HUES6 (cell line): ENCODE data around the gene KIF26A.

ENCODE experiments used
- H3K27ac ChIP-seq: 2 replicates; pipeline ENCODE4 v1.7.0; 2013; ENCODE audit warnings: low read depth, mild to moderate bottlenecking, low read length, inconsistent platforms
- H3K27me3 ChIP-seq: 2 replicates; pipeline ENCODE4 v1.6.1; 2013; ENCODE audit warnings: low read length; ENCODE audit not compliant: control insufficient read depth, insufficient read depth
- H3K36me3 ChIP-seq: 2 replicates; pipeline ENCODE4 v1.6.1; 2013; ENCODE audit warnings: low read length; ENCODE audit not compliant: control insufficient read depth, insufficient read depth
- H3K4me1 ChIP-seq: 2 replicates; pipeline ENCODE4 v1.6.1; 2013; ENCODE audit warnings: low read length; ENCODE audit not compliant: control insufficient read depth, insufficient read depth
- H3K4me3 ChIP-seq: 2 replicates; pipeline ENCODE4 v1.5.1; 2013; ENCODE audit warnings: low read depth, low read length
- H3K9ac ChIP-seq: one replicate; pipeline ENCODE4 v1.6.1; 2013; ENCODE audit warnings: mild to moderate bottlenecking, low read length
- H3K9me3 ChIP-seq: 2 replicates; pipeline ENCODE4 v1.6.1; 2013; ENCODE audit warnings: low read depth, low read length; ENCODE audit not compliant: control insufficient read depth, insufficient read depth

Gene KIF26A

DNA sequence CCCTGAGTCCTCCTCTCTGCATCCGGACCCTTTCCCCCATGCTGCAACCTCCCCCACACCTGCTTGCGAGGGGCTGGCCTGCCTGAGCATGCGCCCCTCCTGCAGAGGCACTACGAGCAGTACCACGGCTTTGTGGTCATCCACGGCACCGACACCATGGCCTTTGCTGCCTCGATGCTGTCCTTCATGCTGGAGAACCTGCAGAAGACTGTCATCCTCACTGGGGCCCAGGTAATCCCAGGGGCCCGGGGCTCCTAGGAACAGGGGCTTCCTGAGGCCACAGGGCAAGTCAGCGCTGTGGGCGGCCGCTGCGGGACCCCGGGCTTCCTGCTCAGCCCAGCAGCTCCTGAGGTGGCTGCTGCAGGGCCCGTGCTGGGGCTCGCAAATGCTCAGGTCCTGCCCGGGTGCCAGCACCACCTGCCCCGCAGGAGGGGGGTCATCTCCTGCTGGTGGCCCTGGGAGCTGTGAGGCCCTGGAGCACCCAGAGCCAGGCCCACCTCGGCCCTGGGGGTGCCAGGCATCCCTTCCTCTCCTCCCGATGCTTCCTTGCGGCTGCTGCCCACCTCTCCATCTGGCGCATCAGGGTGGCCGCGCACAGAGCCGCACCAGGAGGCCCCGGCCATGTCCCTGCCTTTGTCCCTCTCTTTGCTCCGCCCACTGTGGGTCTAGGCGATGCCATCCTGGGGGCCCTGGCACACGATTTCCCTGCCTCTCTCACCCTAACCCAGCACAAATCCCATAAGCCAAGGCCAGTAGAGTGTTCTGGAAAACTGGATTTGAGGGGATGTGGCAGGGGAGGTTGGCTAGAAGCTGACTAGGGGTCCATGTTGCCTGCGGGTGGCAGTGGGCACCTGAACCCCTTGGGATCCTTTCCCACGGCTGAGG, 42.7 kb upstream of the KIF26A start:
- Histone ChIP-seq H3K9ac (no peak overlapping the region), H3K9me3 (no peaks in the 10 kb centered on the region), H3K36me3 (no peaks in the 10 kb centered on the region), H3K4me1 (peaks cover 18% of the 10 kb centered on the region), H3K27ac (no peak overlapping the region), H3K4me3 (no peak overlapping the region), H3K27me3 (0 out of 2 replicates have a peak, but pooled peaks cover 3% of the 10 kb centered on the region)

DNA sequence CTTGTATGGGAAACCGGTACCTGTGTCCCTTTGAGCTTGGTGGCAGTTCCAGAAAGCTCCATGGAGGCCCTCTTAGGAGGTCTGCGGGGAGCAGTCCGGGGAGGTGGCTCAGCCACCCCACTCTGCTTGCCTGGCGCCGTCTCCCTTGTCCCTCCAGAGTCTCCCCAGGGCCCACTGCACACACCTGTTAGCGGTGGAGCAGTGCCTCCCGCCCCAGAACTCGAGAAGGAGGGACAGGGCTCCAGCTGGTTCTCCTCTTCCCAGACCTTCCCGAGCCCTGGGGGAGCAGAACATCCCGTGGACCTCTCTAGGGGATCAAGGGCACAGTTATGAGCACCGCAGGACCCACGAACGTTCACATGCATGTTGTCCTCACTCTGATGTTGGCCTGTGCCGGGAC, 42.1 kb upstream of the KIF26A start:
- peaks cover 14% of the 10 kb centered on the region for H3K4me1 ChIP-seq
- H3K27ac ChIP-seq, result no peak overlapping the region
- no peaks in the 10 kb centered on the region for H3K9me3 ChIP-seq
- H3K36me3 ChIP-seq, result no peaks in the 10 kb centered on the region
- 0 out of 2 replicates have a peak, but pooled peaks cover 3% of the 10 kb centered on the region for H3K27me3 ChIP-seq
- H3K9ac ChIP-seq, result no peak overlapping the region
- H3K4me3 ChIP-seq, result no peak overlapping the region

DNA sequence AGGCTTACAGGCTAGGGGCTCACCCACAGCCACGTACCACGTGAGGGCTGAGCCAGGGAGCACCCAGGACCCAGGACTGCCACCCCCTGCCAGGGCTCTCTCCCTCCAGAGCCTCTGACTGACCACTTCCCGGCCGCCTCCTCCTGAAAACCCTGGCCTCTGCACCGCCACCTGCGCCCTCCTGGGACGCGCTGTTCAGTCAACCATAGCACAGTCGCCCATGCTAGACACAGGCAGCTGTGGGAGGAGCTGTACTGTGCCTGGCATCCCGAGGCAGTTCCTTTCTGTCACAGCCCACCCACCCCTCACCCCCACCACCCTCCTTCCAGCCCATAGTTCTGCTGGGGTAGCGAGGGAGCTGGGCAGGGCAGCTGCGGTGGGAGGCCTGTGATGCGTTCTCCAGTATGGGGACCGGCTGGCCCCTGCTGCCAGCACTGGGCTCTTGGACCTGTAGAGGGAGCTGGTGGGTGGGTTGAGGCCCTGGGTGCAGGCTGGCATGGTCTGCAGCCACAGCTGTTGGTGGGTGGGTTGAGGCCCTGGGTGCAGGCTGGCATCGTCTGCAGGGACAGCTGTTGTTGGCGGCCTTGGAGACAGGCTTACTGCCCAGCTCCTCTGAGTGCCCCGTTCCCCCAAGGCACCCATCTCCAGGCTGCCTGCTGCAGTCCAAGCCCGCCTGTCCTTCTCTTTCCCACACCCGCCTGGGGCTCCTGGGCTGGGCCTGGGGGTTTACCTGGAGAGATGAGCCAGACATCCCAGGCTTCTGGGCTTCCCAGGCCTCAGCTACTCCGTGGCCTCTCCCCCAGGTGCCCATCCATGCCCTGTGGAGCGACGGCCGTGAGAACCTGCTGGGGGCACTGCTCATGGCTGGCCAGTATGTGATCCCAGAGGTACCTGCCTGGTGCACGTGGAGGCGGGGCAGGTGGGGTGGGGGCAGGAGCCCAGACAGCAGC, 41.4 kb upstream of the KIF26A start:
- Histone ChIP-seq H3K36me3 (no peaks in the 10 kb centered on the region), H3K9ac (no peak overlapping the region)

DNA sequence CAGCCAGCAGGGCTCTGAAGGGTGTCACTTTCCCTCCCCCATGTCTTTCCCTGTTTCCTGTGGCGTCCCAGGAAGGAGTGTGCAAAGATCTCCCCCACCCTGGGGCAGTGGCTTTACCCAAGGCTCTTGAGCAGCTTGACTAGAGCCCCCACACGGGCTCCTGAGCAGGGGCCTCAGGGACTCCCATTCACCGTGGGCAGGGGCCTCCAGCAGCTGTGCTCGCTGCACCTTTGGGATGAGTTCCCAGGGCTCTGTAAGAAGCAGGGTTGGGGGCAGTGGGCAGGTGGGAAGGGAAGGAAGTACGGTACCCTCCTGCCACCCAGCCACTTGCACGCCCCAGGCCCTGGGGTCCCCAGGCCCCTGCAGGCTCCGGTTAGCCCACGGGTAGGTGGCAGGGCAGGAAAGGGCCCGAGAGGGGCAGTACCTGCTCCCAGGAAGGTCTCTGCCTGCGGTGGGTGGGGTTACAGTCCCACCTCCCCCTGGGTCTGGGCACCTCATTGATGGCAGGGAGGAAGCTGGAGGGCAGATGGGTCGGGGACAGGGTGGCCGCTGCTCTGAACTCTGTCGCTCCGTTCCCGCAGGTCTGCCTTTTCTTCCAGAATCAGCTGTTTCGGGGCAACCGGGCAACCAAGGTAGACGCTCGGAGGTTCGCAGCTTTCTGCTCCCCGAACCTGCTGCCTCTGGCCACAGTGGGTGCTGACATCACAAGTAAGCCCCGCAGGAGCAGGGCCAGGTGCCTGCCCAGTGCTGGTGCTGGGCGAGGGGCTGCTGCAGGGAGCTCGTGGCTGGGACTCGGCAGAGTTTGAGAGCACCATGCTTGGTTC, 39.9 kb upstream of the KIF26A start:
- H3K9ac ChIP-seq, result no peak overlapping the region
- peaks cover 10% of the 10 kb centered on the region for H3K4me1 ChIP-seq
- no peak overlapping the region for H3K4me3 ChIP-seq
- no peaks in the 10 kb centered on the region for H3K36me3 ChIP-seq
- 0 out of 2 replicates have a peak, but pooled peaks cover 3% of the 10 kb centered on the region for H3K27me3 ChIP-seq
- H3K27ac ChIP-seq, result no peak overlapping the region
- no peaks in the 10 kb centered on the region for H3K9me3 ChIP-seq

More for the DNA sequence above, 41.4 kb upstream of the KIF26A start:
- Histone ChIP-seq H3K4me1 (peaks cover 10% of the 10 kb centered on the region), H3K4me3 (no peak overlapping the region), H3K27me3 (0 out of 2 replicates have a peak, but pooled peaks cover 3% of the 10 kb centered on the region), H3K27ac (no peak overlapping the region), H3K9me3 (no peaks in the 10 kb centered on the region)

DNA sequence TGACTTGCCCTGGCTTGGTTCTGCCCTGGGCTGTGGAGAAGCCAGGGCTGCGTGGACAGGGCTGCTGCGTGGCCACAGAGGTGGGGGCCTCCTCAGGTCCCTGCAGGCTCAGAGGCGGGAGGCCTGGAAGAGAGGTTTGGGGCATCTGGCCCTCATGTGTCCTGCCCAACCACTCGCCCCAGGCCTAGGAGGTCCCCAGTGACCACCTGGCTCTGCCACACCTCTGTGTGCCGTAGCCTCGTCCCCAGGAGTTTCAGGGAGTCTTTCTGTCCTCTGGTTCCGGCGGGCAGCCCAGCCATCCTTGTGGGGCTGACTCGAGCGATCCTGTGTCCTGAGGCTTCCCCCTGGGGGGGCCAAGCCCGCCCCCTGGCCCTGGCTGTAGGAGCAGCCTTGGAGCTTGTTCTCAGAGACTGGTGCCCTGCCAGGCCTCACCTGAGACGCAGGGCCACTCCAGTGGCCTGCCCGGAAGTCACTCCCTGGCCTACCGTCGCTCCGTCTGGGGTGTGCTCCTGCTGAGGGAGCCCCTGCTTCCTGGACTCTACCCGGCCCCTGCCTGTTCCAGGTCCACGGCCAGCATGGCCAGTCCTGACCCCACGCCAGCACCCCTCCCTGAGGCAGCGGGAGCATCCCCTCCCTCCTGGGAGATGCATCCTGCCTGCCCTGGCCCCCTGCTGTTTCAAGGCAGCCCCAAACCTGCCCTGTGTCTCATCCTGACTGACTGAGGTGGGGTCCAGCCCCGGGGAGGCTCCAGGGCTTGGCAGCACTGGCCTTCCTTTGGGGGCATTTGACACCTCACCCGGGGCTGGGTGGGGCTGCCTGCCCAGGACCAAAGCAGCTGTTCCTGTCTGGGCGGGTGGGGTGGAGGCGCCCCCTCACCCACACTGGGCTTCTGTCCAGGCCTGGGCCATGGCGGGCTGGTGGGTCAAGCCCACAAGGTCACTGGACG, 39.0 kb upstream of the KIF26A start:
- Histone ChIP-seq H3K36me3 (no peaks in the 10 kb centered on the region), H3K27ac (no peak overlapping the region), H3K9ac (no peak overlapping the region), H3K9me3 (no peaks in the 10 kb centered on the region), H3K27me3 (0 out of 2 replicates have a peak, but pooled peaks cover 3% of the 10 kb centered on the region), H3K4me1 (peaks cover 5% of the 10 kb centered on the region), H3K4me3 (no peak overlapping the region)

DNA sequence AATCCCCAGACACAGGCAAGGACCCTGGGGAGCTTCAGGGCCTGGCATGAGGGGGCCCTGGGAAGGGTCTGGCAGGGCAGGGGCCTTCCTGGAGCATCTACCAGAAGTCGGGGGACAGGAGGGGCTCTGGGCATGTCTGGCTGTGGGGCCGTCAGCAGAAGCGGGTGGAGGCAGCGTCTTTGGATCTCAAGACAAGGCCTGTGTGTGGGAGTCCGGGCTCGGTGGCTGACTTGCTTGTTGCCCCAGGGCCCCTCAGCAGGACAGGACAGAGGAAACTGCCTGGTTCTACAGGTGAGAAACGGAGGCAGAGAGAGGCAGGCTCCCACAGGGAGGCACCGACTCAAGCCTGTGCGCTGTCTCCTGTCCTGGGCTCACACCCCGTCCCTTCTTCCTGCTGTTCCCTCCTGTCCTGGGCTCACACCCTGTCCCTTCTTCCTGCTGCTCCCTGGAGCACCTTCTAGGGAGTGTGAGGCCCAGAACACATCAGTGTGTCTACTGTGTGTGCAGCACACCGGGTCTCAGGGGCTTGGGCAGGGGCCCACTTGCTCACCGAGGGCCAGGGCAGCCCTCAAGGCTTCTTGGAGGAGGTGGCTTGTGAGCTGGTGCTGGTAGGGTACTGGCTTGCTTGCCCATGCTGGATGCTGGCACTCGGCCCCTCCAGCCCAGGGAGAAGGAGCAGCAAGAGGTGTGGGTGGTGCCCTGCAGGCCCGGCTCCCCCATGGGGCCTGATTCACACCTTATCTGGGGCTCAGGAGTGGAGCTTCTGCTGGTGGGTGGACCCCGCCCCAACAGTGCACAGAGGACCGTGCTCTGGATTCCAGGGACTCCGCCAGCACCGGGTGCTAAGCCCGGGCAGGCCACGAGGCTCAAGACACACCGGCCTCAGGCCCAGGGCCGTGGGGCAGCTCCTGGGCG, 38.0 kb upstream of the KIF26A start:
- 0 out of 2 replicates have a peak, but pooled peaks cover 3% of the 10 kb centered on the region for H3K27me3 ChIP-seq
- no peaks in the 10 kb centered on the region for H3K4me1 ChIP-seq
- H3K4me3 ChIP-seq, result no peak overlapping the region
- H3K36me3 ChIP-seq, result no peaks in the 10 kb centered on the region
- H3K9me3 ChIP-seq, result no peaks in the 10 kb centered on the region
- H3K9ac ChIP-seq, result peak overlapping the region; percentile 12
- no peak overlapping the region for H3K27ac ChIP-seq

DNA sequence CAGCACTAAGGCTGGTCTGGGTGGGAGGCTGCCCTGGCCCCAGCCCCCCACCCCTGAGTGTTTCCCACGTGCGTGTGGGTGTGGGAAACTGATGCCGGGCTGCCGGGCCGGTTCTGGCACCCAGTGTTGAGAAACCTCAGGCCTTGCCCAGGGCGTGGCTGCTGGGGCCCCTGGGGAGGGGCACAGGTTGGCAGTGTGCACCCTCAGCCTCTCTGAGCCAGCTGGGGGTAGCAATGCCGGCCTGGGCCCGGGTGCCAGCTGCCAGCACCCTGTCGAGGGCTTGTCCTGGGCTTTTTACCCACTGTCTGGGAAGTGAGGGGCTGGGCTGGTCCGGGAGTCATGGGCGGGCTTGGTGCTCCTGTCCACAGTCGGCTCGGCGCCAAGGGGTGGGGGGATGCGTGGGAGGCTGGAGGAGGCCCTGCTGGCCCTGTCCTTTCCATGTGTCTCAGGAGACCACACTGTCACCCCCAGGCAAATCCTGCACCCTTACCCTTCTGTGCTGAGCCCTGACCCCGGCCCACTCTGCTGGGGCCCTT, 37.2 kb upstream of the KIF26A start:
- H3K9ac ChIP-seq, result no peak overlapping the region

DNA sequence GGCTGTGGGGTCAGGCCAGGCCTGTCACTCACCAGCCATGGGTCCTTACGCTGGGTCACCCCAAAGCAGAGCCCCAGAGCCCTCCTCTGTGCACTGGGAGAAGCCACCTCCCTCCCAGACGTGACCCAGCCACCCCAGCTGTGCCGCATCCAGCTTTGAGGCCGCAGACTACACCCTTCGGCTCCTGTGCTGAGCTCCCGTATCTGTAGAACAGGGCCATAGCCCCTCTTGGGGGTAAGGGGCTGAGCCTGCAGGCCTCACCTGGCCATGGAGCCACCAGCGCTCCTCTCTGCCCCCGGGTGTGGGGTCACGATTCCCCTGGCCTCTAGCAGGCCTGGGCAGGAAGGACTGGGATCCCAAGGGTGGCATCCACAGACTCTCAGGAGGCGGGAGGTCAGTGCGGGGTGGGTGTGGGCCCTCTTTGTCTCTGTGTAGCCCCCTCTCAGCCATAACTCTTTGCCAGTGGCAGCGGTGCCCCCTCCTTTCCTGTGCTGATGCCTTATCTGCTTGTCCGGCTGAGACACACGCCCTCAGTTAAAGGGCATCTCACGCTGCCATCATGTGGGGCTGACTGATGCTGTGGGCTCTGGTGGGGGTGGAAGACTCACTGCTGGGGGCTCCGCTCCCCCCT, 36.6 kb upstream of the KIF26A start:
- Histone ChIP-seq H3K27me3 (0 out of 2 replicates have a peak, but pooled peaks cover 3% of the 10 kb centered on the region), H3K4me3 (no peak overlapping the region), H3K36me3 (no peaks in the 10 kb centered on the region), H3K27ac (no peak overlapping the region), H3K9me3 (no peaks in the 10 kb centered on the region), H3K4me1 (no peaks in the 10 kb centered on the region), H3K9ac (no peak overlapping the region)

More for the DNA sequence above, 37.2 kb upstream of the KIF26A start:
- Histone ChIP-seq H3K4me3 (no peak overlapping the region), H3K4me1 (no peaks in the 10 kb centered on the region), H3K27me3 (0 out of 2 replicates have a peak, but pooled peaks cover 3% of the 10 kb centered on the region), H3K36me3 (no peaks in the 10 kb centered on the region), H3K27ac (no peak overlapping the region), H3K9me3 (no peaks in the 10 kb centered on the region)
